Heart left ventricle (tissue), 13 donors: ENCODE data around the gene UVRAG.

Source experiments
- CTCF ChIP-seq, 12 donors: fragments of 200-600 bp; sonication (generic) in 4 of 12; IDR thresholded peaks; one replicate each; pipeline versions ENCODE4 v1.5.0 to v1.8.0; 2018 to 2022; ENCODE audit warnings: antibody characterized with exemption in 12 of 12, mild to moderate bottlenecking in 5 of 12
- POLR2A ChIP-seq, 2 donors: fragments of 450-650 bp; IDR thresholded peaks; one replicate each; pipeline ENCODE4 v1.6.1; 2017; ENCODE audit warnings: antibody characterized with exemption in 2 of 2, mild to moderate bottlenecking in 2 of 2, moderate library complexity in 2 of 2
- donor health status: ischemic (EF 13 %, LVEDD 7.1; RV severe dilation, severe dysfunction).
- donor health status: DM: no; HTN: yes; CAD: no.
- donor health status: DM: no; HTN: no; CAD: no.
- donor health status: ischemic (EF 25% LVEDD 6.9; RV normal size, moderate dysfunction).
- donor health status: ischemic (EF 25% LVEDD 5.7; RV mildly dilated, moderate dysfunction).
- donor health status: ischemic (EF 35%, LVEDD 5.7; RV mildly dilated, moderate dysfunction).
- donor health status: nonischemic (EF 11% LVEDD 7.7; RV severe dilation, severe dysfunction).
- donor health status: DM: yes; HTN: yes; CAD: no.
- donor health status: PGD.
- donor health status: ischemic (EF 29% LVEDD 5.4; RV normal size, mild dysfunction).
- donor health status: nonischemic (EF 23%, LVEDD 6.1; RV moderate dilation, normal function).

- TF ChIP-seq CTCF (IDR thresholded peaks at IDR 0.05) (no peak), POLR2A (IDR thresholded peaks at IDR 0.05) (no peak)
Measured at GRCh38 chr11:76123248-76123647, 308.2 kb downstream of the UVRAG start.
